Ammon's horn (tissue), 1 donor: ENCODE results near the gene PRKCH.

ENCODE experiments used
- DNase-seq: peaks from one replicate; pipeline ENCODE4 v3.0.0-alpha.2; 2016; ENCODE audit warnings: low spot score

The PRKCH gene

DNA sequence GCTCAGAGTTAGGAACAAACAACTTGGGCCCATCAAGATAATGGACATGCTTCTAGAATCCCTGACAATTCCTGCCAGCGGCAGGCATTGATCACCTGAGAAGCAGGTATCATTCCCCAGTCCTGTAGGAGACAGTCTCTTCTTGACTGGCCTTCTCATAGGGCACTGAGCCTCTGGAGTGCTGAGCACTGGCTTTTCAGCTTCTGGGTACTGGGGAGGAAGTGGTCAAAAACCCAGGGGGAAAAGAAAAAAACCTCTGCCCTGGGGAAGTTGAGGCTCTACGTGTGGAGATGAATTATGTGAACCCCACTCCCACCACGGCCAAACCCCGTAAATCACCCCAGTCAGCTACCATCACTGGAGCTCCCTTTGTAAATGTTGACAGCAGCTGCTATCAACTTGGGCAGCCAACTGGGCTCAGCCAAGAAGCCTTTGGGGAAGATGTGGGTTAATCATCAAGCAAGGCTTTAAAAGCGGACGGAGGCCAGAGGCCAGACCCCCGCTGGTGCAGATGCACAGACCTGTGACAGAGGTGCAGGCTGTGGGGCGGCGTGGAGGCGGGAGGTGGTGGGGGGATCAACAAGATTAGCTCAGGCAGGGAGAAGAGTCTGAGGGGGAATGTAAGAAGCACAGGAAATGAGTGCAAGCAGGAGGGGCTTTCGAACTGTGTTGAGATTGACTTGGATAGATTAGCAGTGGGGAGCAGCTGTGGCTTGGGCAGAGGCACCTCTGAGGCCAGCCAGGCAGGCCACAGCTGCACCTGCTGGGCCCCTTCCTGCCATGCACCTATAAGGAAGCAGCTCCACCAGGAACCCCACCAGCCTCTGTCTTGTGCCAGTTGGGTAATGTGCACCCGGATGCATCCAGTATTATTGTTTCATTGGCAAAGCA is 268.6 kb downstream of the PRKCH start:
- no peak for DNase-seq

GRCh38 chr14:61591862-61592261 is 270.5 kb downstream of the PRKCH start:
- no peak for DNase-seq

DNA sequence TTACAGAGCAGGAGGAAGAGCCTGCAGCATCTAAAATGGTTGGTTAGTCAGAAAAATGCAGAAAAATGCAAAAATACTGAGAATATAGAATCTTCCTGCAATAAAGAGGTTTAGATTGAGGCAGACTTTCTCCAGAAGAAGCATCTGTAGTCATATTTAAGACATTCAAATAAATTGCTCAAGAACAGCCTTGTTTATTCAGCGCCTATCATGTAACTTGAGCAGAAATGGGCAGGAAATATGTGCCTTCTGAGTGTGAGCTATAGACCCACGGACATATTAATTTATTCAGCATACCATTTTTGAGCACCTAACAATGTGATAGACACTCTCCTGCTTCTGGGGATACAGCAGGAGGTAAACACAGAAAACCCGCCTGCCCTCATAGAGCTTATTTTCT is 272.0 kb downstream of the PRKCH start:
- DNase-seq = no peak

DNA sequence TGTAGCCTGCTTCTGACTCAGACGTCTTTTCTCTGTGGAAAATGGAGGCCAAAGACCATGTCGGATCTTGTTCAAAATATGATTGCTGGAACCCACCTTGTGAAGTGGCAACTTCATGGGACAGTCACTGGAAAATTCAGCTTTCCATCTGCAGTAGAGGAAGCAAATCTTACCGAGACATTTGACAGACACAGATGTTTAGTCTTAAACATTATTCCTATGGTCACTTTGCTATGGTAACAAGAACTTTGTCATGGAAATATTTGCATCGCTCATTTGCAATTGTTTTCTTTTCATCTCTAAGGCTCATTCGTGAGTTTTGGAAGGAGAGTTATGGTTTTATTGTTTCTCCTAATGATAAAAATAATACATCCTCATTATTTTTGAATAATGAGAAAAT is 275.6 kb downstream of the PRKCH start:
- no peak for DNase-seq

- no peak for DNase-seq
Measured at GRCh38 chr14:61598980-61599379, 277.6 kb downstream of the PRKCH start.

DNA sequence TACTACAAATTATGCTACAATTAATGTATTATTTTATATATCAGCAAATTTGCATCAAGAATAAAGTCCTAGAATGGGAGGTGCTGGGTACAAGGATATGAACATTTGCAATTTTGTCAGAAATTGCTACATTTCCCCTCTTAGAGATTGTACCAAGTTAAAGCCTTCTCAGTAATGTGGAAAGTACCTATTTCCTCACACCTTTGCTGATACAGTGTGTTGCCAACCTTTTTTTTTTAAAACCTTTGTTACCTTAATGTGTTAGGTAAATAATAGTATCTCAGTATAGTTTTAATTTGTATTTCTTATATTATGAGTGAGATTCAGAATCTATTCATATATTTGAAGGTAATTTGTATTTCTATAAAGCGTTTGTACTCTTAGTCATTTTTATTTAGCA is 278.6 kb downstream of the PRKCH start:
- no peak for DNase-seq
